H1 (cell line): ENCODE results near the gene PPP1R3G.

Experiments used
- CREB1 ChIP-seq: IDR thresholded peaks from 2 replicates; pipeline ENCODE4 v1.6.1; 2012; ENCODE audit warnings: inconsistent platforms
- EP300 ChIP-seq, 2 experiments: IDR thresholded peaks; 1 replicate in 1 of 2; 2 replicates in 1 of 2; pipeline ENCODE4 v1.6.1; 2011 to 2012; ENCODE audit warnings: low read depth in 2 of 2, low read length in 2 of 2, mild to moderate bottlenecking in 2 of 2, borderline replicate concordance in 1 of 2, inconsistent platforms in 1 of 2, moderate library complexity in 1 of 2
- MAX ChIP-seq: IDR thresholded peaks from 2 replicates; pipeline ENCODE4 v1.6.1; 2012; ENCODE audit warnings: inconsistent platforms
- PHF8 ChIP-seq: fragments of 200-600 bp; sonication (generic); conservative IDR thresholded peaks from 2 replicates; pipeline ENCODE4 v1.7.1; 2012; ENCODE audit warnings: low read depth, mild to moderate bottlenecking, inconsistent platforms, low read length, moderate library complexity
- POLR2A ChIP-seq, 2 experiments: IDR thresholded peaks; 1 replicate in 1 of 2; 2 replicates in 1 of 2; pipeline ENCODE4 v1.6.1; 2011; ENCODE audit warnings: low read depth in 2 of 2, low read length in 2 of 2, mild to moderate bottlenecking in 2 of 2; ENCODE audit errors: control extremely low read depth in 1 of 2
- RFX5 ChIP-seq: IDR thresholded peaks from 2 replicates; pipeline ENCODE4 v1.6.1; 2011; ENCODE audit warnings: low read depth, low read length, improper control_type of control experiment, borderline replicate concordance
- SP2 ChIP-seq: IDR thresholded peaks from 2 replicates; pipeline ENCODE4 v1.6.1; 2012; ENCODE audit warnings: mild to moderate bottlenecking, low read length, inconsistent platforms
- SP4 ChIP-seq: IDR thresholded peaks from 2 replicates; pipeline ENCODE4 v1.6.1; 2012; ENCODE audit warnings: low read length, inconsistent platforms
- SUZ12 ChIP-seq: fragments of 200-600 bp; sonication (generic); IDR thresholded peaks from 2 replicates; pipeline ENCODE4 v1.6.1; 2012; ENCODE audit warnings: mild to moderate bottlenecking, inconsistent platforms, low read length, moderate library complexity, mixed read lengths
- YY1 ChIP-seq: IDR thresholded peaks from 2 replicates; pipeline ENCODE4 v1.6.1; 2011; ENCODE audit warnings: low read depth, mild to moderate bottlenecking, low read length
- TF ChIP-seq, protein P1 (sequence below), 3 experiments: IDR thresholded peaks; 1 replicate in 2 of 3; 2 replicates in 1 of 3; pipeline versions ENCODE4 v1.5.1 to v1.6.1; 2011; ENCODE audit warnings: low read length in 3 of 3, mild to moderate bottlenecking in 3 of 3, inconsistent platforms in 2 of 3, low read depth in 1 of 3, moderate library complexity in 1 of 3; ENCODE audit not compliant: insufficient read depth in 1 of 3; ENCODE audit errors: control extremely low read depth in 1 of 3

DNA sequence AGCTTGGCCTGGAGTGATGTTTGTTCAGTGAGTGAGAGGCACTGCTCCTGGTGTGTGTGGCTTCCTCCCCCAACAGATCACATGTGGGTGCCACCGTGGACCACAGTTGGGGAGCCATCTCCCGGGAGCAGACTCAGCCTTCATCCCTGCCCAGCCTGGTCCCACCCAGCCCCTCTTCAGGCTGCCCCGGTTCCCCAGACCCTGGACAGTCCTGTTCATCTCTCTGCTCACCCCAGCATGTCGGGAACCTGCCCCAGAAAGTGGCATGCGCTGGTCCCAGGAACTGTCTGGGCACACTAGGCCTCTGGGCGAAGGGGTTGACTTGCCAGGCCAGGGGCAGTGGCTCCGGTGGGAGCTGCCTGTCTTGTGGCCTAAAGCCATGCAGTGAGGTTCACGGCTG lies 21.5 kb upstream of the PPP1R3G start:
- TF ChIP-seq, protein P1, sequence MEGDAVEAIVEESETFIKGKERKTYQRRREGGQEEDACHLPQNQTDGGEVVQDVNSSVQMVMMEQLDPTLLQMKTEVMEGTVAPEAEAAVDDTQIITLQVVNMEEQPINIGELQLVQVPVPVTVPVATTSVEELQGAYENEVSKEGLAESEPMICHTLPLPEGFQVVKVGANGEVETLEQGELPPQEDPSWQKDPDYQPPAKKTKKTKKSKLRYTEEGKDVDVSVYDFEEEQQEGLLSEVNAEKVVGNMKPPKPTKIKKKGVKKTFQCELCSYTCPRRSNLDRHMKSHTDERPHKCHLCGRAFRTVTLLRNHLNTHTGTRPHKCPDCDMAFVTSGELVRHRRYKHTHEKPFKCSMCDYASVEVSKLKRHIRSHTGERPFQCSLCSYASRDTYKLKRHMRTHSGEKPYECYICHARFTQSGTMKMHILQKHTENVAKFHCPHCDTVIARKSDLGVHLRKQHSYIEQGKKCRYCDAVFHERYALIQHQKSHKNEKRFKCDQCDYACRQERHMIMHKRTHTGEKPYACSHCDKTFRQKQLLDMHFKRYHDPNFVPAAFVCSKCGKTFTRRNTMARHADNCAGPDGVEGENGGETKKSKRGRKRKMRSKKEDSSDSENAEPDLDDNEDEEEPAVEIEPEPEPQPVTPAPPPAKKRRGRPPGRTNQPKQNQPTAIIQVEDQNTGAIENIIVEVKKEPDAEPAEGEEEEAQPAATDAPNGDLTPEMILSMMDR (IDR thresholded peaks at IDR 0.05; ENCODE audit: control extremely low read depth in 1 of 3, insufficient read depth in 1 of 3, low read depth in 1 of 3, low read length in 3 of 3): no peak
- TF ChIP-seq CREB1 (no peak), EP300 (IDR thresholded peaks at IDR 0.05; ENCODE audit: borderline replicate concordance in 1 of 2, low read depth in 2 of 2, low read length in 2 of 2) (no peak), RFX5 (no peak), POLR2A (IDR thresholded peaks at IDR 0.05; ENCODE audit: control extremely low read depth in 1 of 2, low read depth in 2 of 2, low read length in 2 of 2) (no peak), SP4 (no peak), SUZ12 (no peak), SP2 (no peak), YY1 (no peak), PHF8 (no peak), MAX (no peak)
